Activated CD4-positive, alpha-beta T cell treated with anti-CD3 and anti-CD28 coated beads for 24 hours (primary cell): ENCODE results near the gene CLDN17.

Experiments used
- DNase-seq, 2 donors: peaks; one replicate each; pipeline ENCODE4 v3.0.0-alpha.2; 2020; ENCODE audit warnings: low read depth in 2 of 2

Gene CLDN17, protein sequence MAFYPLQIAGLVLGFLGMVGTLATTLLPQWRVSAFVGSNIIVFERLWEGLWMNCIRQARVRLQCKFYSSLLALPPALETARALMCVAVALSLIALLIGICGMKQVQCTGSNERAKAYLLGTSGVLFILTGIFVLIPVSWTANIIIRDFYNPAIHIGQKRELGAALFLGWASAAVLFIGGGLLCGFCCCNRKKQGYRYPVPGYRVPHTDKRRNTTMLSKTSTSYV

DNA sequence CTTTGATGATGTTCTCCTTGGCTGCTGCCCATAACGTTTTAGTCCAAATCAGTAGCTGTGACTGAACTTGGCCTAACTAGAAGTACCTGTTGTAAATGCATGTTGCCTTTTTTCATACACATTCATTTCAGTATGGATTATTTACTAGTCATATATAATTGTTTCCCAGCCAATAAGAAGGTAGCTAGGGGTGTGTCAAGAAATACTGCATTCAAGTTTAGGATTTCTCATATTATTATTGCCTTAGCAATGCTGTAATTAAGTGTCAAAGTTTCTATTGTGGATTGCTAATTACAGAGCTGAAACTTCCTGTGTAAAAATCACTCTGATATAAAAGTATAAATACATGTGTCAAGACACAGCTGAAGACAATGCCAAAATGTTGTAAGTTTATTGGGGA lies at the start of gene CLDN17:
Gene CLDN17 (minus strand): TSS at position 101 of the 400 bp plus-strand sequence. CDS start 188 bp downstream, outside the sequence.
- DNase-seq: no peak

DNA sequence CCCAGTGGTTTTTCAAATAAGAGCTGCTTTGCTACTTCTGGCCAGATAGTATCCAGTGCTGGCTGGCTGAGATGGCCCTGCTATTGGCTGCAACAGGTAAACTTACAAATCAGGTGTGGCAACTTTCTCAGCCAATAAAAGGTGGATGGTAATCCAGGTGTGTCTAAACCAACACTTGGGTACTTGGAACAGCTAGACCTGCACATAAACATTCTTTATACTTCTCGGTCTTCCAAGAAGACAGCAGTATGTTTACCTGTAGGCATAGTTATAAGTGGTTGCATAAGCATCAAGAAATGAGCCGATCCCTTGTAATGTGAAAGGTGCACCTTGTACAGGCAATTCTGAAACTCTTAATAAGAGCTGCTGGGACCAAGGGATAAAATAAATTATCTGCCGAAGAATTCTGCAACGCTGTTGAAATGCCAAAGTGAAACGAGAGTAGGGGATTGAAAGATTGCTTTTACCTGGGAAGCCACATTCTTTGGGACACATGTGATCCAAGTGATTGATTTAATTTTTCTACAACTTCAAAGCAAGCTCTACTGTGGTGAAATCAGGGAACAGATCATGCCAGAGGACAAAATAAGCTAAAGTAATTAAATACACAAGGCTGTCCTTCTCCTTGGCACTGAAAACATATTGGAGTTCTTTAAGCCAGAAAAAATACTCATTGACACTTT lies 49.6 kb upstream of the CLDN17 start, which contains the start of gene CLDN8:
Gene CLDN8 (minus strand): TSS at position 57 of the 683 bp plus-strand sequence. CDS start 172 bp downstream, outside the sequence.
- DNase-seq: no peak

DNA sequence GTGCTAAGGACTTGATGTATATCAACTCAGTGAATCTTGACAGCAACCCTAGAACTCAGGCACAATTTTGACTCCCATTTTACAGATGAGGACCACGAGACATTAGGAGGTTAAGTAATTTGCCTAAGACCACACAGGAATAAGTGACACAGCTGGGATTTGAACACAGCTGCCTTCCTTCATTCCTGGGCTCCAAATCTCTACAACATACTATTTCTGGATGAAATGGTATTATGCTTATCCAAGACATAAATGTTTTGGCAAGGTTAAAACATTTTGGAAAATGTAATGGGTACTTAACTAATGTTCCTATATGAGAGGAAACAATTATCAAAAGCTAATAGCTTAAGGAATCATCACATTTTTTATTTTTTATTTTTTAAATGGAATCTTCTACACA lies 44.5 kb upstream of the CLDN17 start:
- DNase-seq: no peak

GRCh38 chr21:30209601-30210000 lies 43.0 kb upstream of the CLDN17 start:
- DNase-seq: no peak

GRCh38 chr21:30207252-30207579 lies 40.6 kb upstream of the CLDN17 start:
- no peak for DNase-seq

- no peak for DNase-seq
Measured at GRCh38 chr21:30206551-30207251, 40.1 kb upstream of the CLDN17 start.

DNA sequence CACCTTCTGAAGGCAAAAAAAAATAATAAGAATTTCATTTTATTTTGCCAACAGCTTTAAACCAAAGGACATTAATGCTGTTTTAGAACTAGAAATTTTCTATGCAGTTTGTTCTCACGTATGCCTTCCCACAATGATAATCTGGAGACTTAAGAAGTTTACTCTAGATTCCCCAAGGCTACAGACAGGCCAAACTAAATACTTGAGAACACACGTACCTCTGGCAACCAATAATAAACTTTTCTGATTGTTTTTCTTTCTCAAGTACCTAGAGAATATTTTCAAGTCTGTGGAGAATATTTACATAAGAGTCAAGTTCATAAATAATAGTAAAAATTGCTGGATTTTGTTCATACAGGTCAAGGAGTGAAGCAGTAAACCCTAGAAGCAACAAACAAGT lies 33.4 kb upstream of the CLDN17 start:
- DNase-seq: no peak

DNA sequence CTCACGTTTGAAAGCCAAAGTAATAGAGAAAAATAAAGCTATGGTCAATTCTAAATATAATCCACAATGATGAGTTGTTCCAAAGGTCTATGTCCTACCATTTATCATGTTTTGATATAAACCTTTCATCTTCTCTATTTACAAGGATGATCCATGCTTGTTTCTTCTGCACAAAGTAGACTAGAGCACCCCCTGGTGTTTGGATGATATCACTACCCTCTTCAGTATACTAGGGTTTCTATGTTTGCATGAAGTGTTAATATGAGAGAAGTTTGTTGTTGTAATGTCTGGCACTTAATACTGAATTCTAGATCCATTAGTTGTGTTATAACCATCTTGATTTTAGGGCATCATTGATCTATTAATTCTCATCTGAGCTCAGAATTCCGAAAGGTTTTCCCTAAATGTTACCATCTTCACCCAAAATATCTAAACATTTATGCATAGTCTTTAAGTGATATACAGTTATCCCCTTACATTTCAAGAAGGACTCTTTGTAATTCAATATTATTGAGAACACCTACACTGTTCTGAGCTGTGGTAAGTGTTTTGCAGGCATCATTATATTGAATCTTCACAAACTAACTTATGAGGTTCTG lies 28.2 kb upstream of the CLDN17 start:
- no peak for DNase-seq

- DNase-seq: no peak
Measured at GRCh38 chr21:30193201-30193600, 26.6 kb upstream of the CLDN17 start.

DNA sequence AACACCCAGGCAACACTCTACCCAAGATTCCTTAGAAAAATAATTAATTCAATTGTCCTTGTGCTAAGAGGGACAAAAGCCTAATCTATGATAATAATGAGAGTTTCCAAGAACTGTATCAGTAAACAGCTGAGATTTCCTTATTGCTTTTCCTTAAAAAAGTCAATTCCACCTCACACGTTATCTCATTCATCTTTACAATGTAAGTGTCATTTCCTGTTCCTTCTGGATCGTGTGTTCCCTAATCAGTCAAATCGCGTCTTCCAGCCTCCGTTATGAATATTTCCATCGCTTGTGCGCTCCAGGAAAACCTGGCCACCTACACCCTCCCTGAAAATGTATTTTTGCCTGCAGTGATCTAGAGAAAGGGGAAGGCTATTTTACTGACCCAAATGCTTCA lies 23.9 kb upstream of the CLDN17 start:
- DNase-seq: no peak

DNA sequence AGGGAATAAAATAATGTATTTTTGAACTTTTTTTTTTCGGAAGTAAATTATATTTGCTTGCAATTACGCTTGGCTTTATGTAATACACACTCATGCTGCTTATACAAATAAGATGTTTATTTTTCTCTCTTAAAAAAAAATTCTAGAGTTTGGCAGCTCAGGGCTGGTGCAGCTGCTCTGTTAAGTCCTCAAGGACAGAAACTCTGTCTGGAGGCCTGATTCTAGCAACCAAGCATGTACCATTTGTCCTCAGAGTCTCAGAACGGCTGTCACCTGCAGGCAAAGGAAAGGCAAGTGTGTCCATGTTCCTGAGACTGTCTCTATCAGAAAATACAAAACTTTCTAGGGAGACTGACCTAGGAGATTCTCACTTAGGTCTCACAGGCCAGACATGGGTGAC lies 23.2 kb upstream of the CLDN17 start:
- no peak for DNase-seq

DNA sequence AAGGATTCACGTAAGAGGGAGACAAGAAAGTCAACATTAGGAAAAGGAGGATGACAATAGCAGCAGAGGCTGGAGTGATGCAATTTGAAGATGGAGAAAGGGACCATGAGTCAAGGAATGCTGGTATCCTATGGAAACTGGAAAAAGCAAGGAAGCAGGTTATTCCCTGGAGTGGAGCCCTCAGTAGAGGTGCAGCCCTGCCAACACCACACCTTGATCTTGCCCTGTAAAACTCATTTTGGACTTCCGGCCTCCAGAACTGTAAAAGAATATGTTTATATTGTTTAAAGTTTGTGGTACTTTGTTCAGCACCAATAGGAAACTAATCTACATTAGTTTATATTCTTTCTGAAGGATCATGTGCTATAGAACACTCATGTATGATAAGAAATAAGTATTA lies 19.6 kb upstream of the CLDN17 start:
- no peak for DNase-seq

DNA sequence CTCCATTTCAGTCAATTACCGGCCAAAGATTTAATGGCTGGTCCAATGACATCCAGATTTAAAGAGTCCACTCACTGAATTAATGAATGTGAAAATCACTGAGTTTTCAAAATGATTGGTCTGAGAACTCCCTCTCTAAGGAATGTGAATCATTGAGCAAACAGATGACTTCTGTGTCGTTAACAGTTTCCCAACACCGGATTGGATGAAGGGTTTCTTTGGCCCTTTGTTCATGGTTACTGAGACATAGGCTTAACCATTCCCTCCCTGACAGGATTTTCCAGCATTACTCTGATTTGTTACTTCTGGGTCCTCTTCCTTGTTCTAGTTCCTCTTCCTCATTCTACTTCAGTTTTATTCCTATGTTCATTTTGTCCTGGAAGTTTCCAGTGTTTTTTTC lies 1.5 kb upstream of the CLDN17 start:
- no peak for DNase-seq

- no peak for DNase-seq
Measured at GRCh38 chr21:30166171-30166570, 434 bp downstream of the CLDN17 start.

GRCh38 chr21:30164796-30165195 lies 1.8 kb downstream of the CLDN17 start:
- DNase-seq: no peak

- no peak for DNase-seq
Measured at GRCh38 chr21:30153697-30154340, 12.8 kb downstream of the CLDN17 start.

- no peak for DNase-seq
Measured at GRCh38 chr21:30152792-30153191, 13.8 kb downstream of the CLDN17 start.

GRCh38 chr21:30148906-30149305 lies 17.7 kb downstream of the CLDN17 start:
- DNase-seq: no peak

GRCh38 chr21:30146558-30147282 lies 19.9 kb downstream of the CLDN17 start:
- no peak for DNase-seq

GRCh38 chr21:30138483-30138882 lies 28.1 kb downstream of the CLDN17 start:
- no peak for DNase-seq

DNA sequence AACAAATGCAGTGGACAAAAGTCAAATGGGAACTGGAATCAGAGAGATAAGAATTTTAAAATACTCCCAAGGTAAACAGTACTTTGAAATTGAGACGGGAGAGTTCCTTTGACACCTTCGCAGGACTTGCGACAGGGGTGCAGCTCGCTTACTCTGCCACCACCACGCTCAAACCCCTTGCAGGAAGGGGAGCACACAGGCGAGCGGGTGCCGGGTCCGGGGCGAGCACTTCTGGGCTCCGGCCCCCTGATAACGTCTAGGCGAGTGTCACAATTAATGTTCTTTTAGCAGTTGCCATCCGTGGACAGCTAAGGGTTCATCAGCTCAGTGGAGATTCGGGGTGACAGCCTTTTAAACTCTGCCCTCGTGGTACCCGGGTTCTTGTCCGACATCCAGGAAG lies 37.4 kb downstream of the CLDN17 start:
- no peak for DNase-seq
